Heart left ventricle (tissue), 16 donors: ENCODE results near the gene NPHP4. TPM values are rescaled to one million over a fixed set of nuclear protein-coding genes. Genes with fewer than 3 reads are reported as not detected.
A peak's percentile ranks its signal among the peaks of the same experiment; 100 is the strongest.

Experiments used
- ATAC-seq, 4 donors: fragments of 200-7000 bp; cut with Tn5 transposase; one replicate each; pipeline ENCODE4 v1.9.1; 2020 to 2022; ENCODE audit warnings: moderate library complexity in 4 of 4, mild to moderate bottlenecking in 3 of 4, moderate number of reproducible peaks in 1 of 4
- DNase-seq, 5 donors: peaks; one replicate each; pipeline ENCODE4 v3.0.0-alpha.2; 2020
- H3K27ac ChIP-seq, 12 donors: fragments of 200-600 bp; sonication (generic) in 4 of 12; one replicate each; pipeline versions ENCODE4 v1.5.0 to v1.8.0; 2016 to 2022; ENCODE audit warnings: mild to moderate bottlenecking in 2 of 12
- H3K27me3 ChIP-seq, 9 donors: fragments of 200-600 bp; sonication (generic) in 2 of 9; one replicate each; pipeline versions ENCODE4 v1.5.1 to v1.8.0; 2016 to 2022; ENCODE audit warnings: mild to moderate bottlenecking in 3 of 9
- H3K36me3 ChIP-seq, 9 donors: fragments of 200-600 bp; sonication (generic) in 2 of 9; one replicate each; pipeline versions ENCODE4 v1.5.0 to v1.8.0; 2018 to 2022; ENCODE audit warnings: mild to moderate bottlenecking in 2 of 9
- H3K4me1 ChIP-seq, 12 donors: fragments of 200-600 bp; sonication (generic) in 4 of 12; one replicate each; pipeline versions ENCODE4 v1.5.0 to v1.8.0; 2016 to 2022; ENCODE audit warnings: mild to moderate bottlenecking in 3 of 12
- H3K4me3 ChIP-seq, 12 donors: fragments of 200-600 bp; sonication (generic) in 4 of 12; one replicate each; pipeline versions ENCODE4 v1.5.0 to v1.8.0; 2017 to 2022; ENCODE audit warnings: mild to moderate bottlenecking in 9 of 12, moderate library complexity in 4 of 12
- H3K9me3 ChIP-seq, 12 donors: fragments of 200-600 bp; sonication (generic) in 4 of 12; one replicate each; pipeline versions ENCODE4 v1.5.0 to v1.8.0; 2016 to 2022; ENCODE audit warnings: mild to moderate bottlenecking in 1 of 12
- CTCF ChIP-seq, 12 donors: fragments of 200-600 bp; sonication (generic) in 4 of 12; IDR thresholded peaks; one replicate each; pipeline versions ENCODE4 v1.5.0 to v1.8.0; 2018 to 2022; ENCODE audit warnings: antibody characterized with exemption in 12 of 12, mild to moderate bottlenecking in 5 of 12
- POLR2A ChIP-seq, 2 donors: fragments of 450-650 bp; IDR thresholded peaks; one replicate each; pipeline ENCODE4 v1.6.1; 2017; ENCODE audit warnings: antibody characterized with exemption in 2 of 2, mild to moderate bottlenecking in 2 of 2, moderate library complexity in 2 of 2
- WGBS, 4 donors: extraction: QIAGEN DNeasy Blood & Tissue Kit in 2 of 4; methylation state at CpG; one replicate each; pipeline versions ENCODE4 v1.1.5 to v1.1.7; 2013 to 2018; 5-methylcytosine and 5-hydroxymethylcytosine counted together
- intact Hi-C, 10 donors: fragments of 100-400 bp; cut with DNase I; formaldehyde crosslinking; loops; one replicate each; pipeline versions ENCODE4 v1.11.1 to v1.14.2; 2022
- polyA plus RNA-seq, 2 donors: library from polyadenylated mRNA; stranded (reverse); fragments of 200-250 nt; gene quantifications; one replicate each; pipeline ENCODE4 v1.2.3, GENCODE V29; 2013
- total RNA-seq, 9 donors: library from RNA; depleted of rRNA in 2 of 9; stranded (reverse); fragments of >200 nt in 2 of 9; fragmentation: NEBNext Ultra II Directional in 3 of 9; extraction: Animal tissue kit (Norgen Biotek cat#: 25700) in 3 of 9; gene quantifications; one replicate each; pipeline versions ENCODE4 v1.1.0 to v1.2.4, GENCODE V29; 2016 to 2023
- donor health status: ischemic (EF 13 %, LVEDD 7.1; RV severe dilation, severe dysfunction).
- donor health status: healthy with polysubstance abuse.
- donor health status: DM: no; HTN: yes; CAD: no.
- donor health status: DM: no; HTN: no; CAD: no.
- donor health status: ischemic (EF 25% LVEDD 6.9; RV normal size, moderate dysfunction).
- donor health status: ischemic (EF 25% LVEDD 5.7; RV mildly dilated, moderate dysfunction).
- donor health status: healthy.
- donor health status: DM: yes; HTN: yes; CAD: no.
- donor health status: ischemic (EF 35%, LVEDD 5.7; RV mildly dilated, moderate dysfunction).
- donor health status: nonischemic (EF 11% LVEDD 7.7; RV severe dilation, severe dysfunction).
- donor health status: DM: yes; HTN: yes; CAD: no.
- donor health status: PGD.
- donor health status: ischemic (EF 29% LVEDD 5.4; RV normal size, mild dysfunction).
- donor health status: nonischemic (EF 23%, LVEDD 6.1; RV moderate dilation, normal function).

Gene NPHP4
- total and polyA plus RNA-seq, 11 donors, result 2.1 to 6.3 (median 3.1) TPM

GRCh38 chr1:5907966-5908365 is 84.3 kb downstream of the NPHP4 start:
- Histone ChIP-seq H3K27ac (no peak overlapping the region), H3K27me3 (no peaks in the 10 kb centered on the region), H3K4me1 (no peaks in the 10 kb centered on the region), H3K9me3 (no peaks in the 10 kb centered on the region), H3K36me3 (peaks cover 0 to 28% (median 22%) of the 10 kb centered on the region in 9 donors), H3K4me3 (no peak overlapping the region)
- TF ChIP-seq POLR2A (IDR thresholded peaks at IDR 0.05), result no peak
- no peak for TF ChIP-seq CTCF (IDR thresholded peaks at IDR 0.05)
- intact Hi-C loops, result no loop called here
- 94 to 99% (median 98%) methylated on average over 3 to 8 of the region's 8 CpGs for WGBS, 4 donors
- ATAC-seq (no peak), DNase-seq (peak in 1 of 5 donors; percentile 38)

GRCh38 chr1:5907386-5907785 is 84.8 kb downstream of the NPHP4 start:
- Histone ChIP-seq H3K36me3 (peaks cover 0 to 33% (median 22%) of the 10 kb centered on the region in 9 donors), H3K27me3 (no peaks in the 10 kb centered on the region), H3K27ac (no peak overlapping the region), H3K4me1 (no peaks in the 10 kb centered on the region), H3K4me3 (no peak overlapping the region), H3K9me3 (no peaks in the 10 kb centered on the region)
- WGBS, 4 donors, result 88 to 98% (median 95%) methylated on average over 11 of the region's 11 CpGs
- peak in 1 of 5 donors; percentile 30 for DNase-seq
- intact Hi-C loops, result no loop called here
- ATAC-seq, result no peak
- TF ChIP-seq CTCF (IDR thresholded peaks at IDR 0.05), result no peak

- 93 to 97% (median 96%) methylated on average over 12 of the region's 12 CpGs for WGBS, 4 donors
- DNase-seq (peak in 1 of 5 donors; percentile 33), ATAC-seq (no peak)
Measured at GRCh38 chr1:5906966-5907365, 85.3 kb downstream of the NPHP4 start.

GRCh38 chr1:5906116-5906515 is 86.1 kb downstream of the NPHP4 start:
- no peak overlapping the region for H3K27ac ChIP-seq
- H3K27me3 ChIP-seq, result no peaks in the 10 kb centered on the region
- intact Hi-C loops, result no loop called here
- WGBS, 4 donors, result 91 to 97% (median 95%) methylated on average over 6 of the region's 6 CpGs
- H3K4me1 ChIP-seq, result no peaks in the 10 kb centered on the region
- ATAC-seq, result no peak
- peaks cover 0 to 37% (median 20%) of the 10 kb centered on the region in 9 donors for H3K36me3 ChIP-seq
- TF ChIP-seq POLR2A (IDR thresholded peaks at IDR 0.05), result no peak
- no peak for TF ChIP-seq CTCF (IDR thresholded peaks at IDR 0.05)
- H3K9me3 ChIP-seq, result no peaks in the 10 kb centered on the region
- no peak for DNase-seq
- H3K4me3 ChIP-seq, result no peak overlapping the region

More at GRCh38 chr1:5906966-5907365, 85.3 kb downstream of the NPHP4 start:
- H3K4me1 ChIP-seq, result no peaks in the 10 kb centered on the region
- no peaks in the 10 kb centered on the region for H3K27me3 ChIP-seq
- TF ChIP-seq CTCF (IDR thresholded peaks at IDR 0.05) (no peak), POLR2A (IDR thresholded peaks at IDR 0.05) (no peak)
- intact Hi-C loops, result no loop called here
- H3K27ac ChIP-seq, result no peak overlapping the region
- H3K36me3 ChIP-seq, result peaks cover 0 to 37% (median 22%) of the 10 kb centered on the region in 9 donors
- H3K9me3 ChIP-seq, result no peaks in the 10 kb centered on the region
- H3K4me3 ChIP-seq, result no peak overlapping the region
